H9 (cell line): Measurements from ENCODE around the gene TNFRSF17. TPM values are rescaled to one million over a fixed set of nuclear protein-coding genes. Genes with fewer than 3 reads are reported as not detected.

Experiments
- DNase-seq: peaks from one replicate; pipeline ENCODE4 v3.0.0-alpha.2; 2017
- H2AFZ ChIP-seq: one replicate; pipeline ENCODE4 v1.6.1; 2013; ENCODE audit warnings: mild to moderate bottlenecking, low read length, control low read depth, moderate library complexity
- H2AK5ac ChIP-seq: 2 replicates; pipeline ENCODE4 v1.6.1; 2013; ENCODE audit warnings: low read length, control low read depth, mixed read lengths; ENCODE audit not compliant: insufficient read length
- H2BK120ac ChIP-seq: one replicate; pipeline ENCODE4 v1.6.1; 2013; ENCODE audit warnings: low read depth, mild to moderate bottlenecking, low read length, control low read depth, inconsistent platforms; ENCODE audit not compliant: poor library complexity, severe bottlenecking
- H2BK12ac ChIP-seq: 2 replicates; pipeline ENCODE4 v1.6.1; 2013; ENCODE audit warnings: low read length, control low read depth, mixed read lengths, low read depth; ENCODE audit not compliant: insufficient read length
- H2BK15ac ChIP-seq: 2 replicates; pipeline ENCODE4 v1.6.1; 2013; ENCODE audit warnings: low read depth, low read length, control low read depth
- H2BK20ac ChIP-seq: one replicate; pipeline ENCODE4 v1.6.1; 2013; ENCODE audit warnings: low read depth, mild to moderate bottlenecking, low read length, control low read depth, inconsistent platforms; ENCODE audit not compliant: poor library complexity, severe bottlenecking
- H2BK5ac ChIP-seq: 2 replicates; pipeline ENCODE4 v1.6.1; 2013; ENCODE audit warnings: low read length, control low read depth, mixed read lengths; ENCODE audit not compliant: insufficient read length
- H3K14ac ChIP-seq: 2 replicates; pipeline ENCODE4 v1.6.1; 2013; ENCODE audit warnings: low read length, control low read depth; ENCODE audit not compliant: insufficient read depth
- H3K18ac ChIP-seq: 2 replicates; pipeline ENCODE4 v1.6.1; 2013; ENCODE audit warnings: low read depth, mild to moderate bottlenecking, mixed read lengths, low read length, control low read depth; ENCODE audit not compliant: insufficient read length
- H3K23ac ChIP-seq: 2 replicates; pipeline ENCODE4 v1.6.1; 2013; ENCODE audit warnings: low read length, control low read depth, mixed read lengths, low read depth; ENCODE audit not compliant: insufficient read length
- H3K23me2 ChIP-seq: 2 replicates; pipeline ENCODE4 v1.6.1; 2013; ENCODE audit warnings: low read depth, mild to moderate bottlenecking, mixed read lengths, low read length, control low read depth; ENCODE audit not compliant: insufficient read length, poor library complexity, severe bottlenecking
- H3K27ac ChIP-seq: 2 replicates; pipeline ENCODE4 v1.5.1; 2013; ENCODE audit warnings: low read length, control low read depth, mixed read lengths, low read depth; ENCODE audit not compliant: insufficient read length
- H3K27me3 ChIP-seq: 2 replicates; pipeline ENCODE4 v1.6.1; 2013; ENCODE audit warnings: low read length, control low read depth, inconsistent platforms; ENCODE audit not compliant: insufficient read depth
- H3K4ac ChIP-seq: 2 replicates; pipeline ENCODE4 v1.6.1; 2013; ENCODE audit warnings: low read depth, mild to moderate bottlenecking, control low read depth, inconsistent platforms, low read length, moderate library complexity
- H3K4me1 ChIP-seq: 2 replicates; pipeline ENCODE4 v1.6.1; 2013; ENCODE audit warnings: low read length, control low read depth, inconsistent platforms; ENCODE audit not compliant: insufficient read depth
- H3K4me2 ChIP-seq: 2 replicates; pipeline ENCODE4 v1.6.1; 2013; ENCODE audit warnings: low read length, control low read depth, mixed read lengths; ENCODE audit not compliant: insufficient read length, insufficient read depth
- H3K56ac ChIP-seq: 2 replicates; pipeline ENCODE4 v1.6.1; 2013; ENCODE audit warnings: low read depth, mild to moderate bottlenecking, mixed read lengths, low read length, control low read depth; ENCODE audit not compliant: insufficient read length
- H3K79me1 ChIP-seq: 2 replicates; pipeline ENCODE4 v1.6.1; 2013; ENCODE audit warnings: low read depth, mild to moderate bottlenecking, moderate library complexity, low read length, control low read depth, inconsistent platforms; ENCODE audit not compliant: insufficient read depth, poor library complexity, severe bottlenecking
- H3K79me2 ChIP-seq: 2 replicates; pipeline ENCODE4 v1.6.1; 2013; ENCODE audit warnings: low read length, control low read depth, inconsistent platforms; ENCODE audit not compliant: insufficient read depth
- H3K9ac ChIP-seq: 2 replicates; pipeline ENCODE4 v1.6.1; 2013; ENCODE audit warnings: low read length, control low read depth, mixed read lengths; ENCODE audit not compliant: insufficient read length; ENCODE audit errors: extremely low read depth
- H3K9me3 ChIP-seq: one replicate; pipeline ENCODE4 v1.6.1; 2013; ENCODE audit warnings: low read depth, low read length, inconsistent platforms; ENCODE audit not compliant: control insufficient read depth
- H3T11ph ChIP-seq: one replicate; pipeline ENCODE4 v1.6.1; 2013; ENCODE audit warnings: mild to moderate bottlenecking, low read length, control low read depth, inconsistent platforms
- H4K20me1 ChIP-seq: one replicate; pipeline ENCODE4 v1.6.1; 2013; ENCODE audit not compliant: control insufficient read depth, insufficient read length, insufficient read depth
- H4K5ac ChIP-seq: 2 replicates; pipeline ENCODE4 v1.6.1; 2013; ENCODE audit warnings: low read depth, mild to moderate bottlenecking, mixed read lengths, low read length, control low read depth; ENCODE audit not compliant: insufficient read length
- H4K8ac ChIP-seq: replicated peaks from 2 replicates; pipeline ENCODE4 v1.6.1; 2013; ENCODE audit warnings: low read length, control low read depth, mixed read lengths, low read depth; ENCODE audit not compliant: insufficient read length
- H4K91ac ChIP-seq: 2 replicates; pipeline ENCODE4 v1.6.1; 2013; ENCODE audit warnings: low read depth, mild to moderate bottlenecking, moderate library complexity, mixed read lengths, low read length, control low read depth; ENCODE audit not compliant: insufficient read length
- H3K27ac Mint-ChIP-seq, 3 experiments: 2 replicates in 2 of 3; 3 replicates in 1 of 3; pipeline ENCODE4 v1.8.0; 2020 to 2021; ENCODE audit warnings: mixed read lengths in 3 of 3, mild to moderate bottlenecking in 1 of 3, moderate library complexity in 1 of 3
- H3K27me3 Mint-ChIP-seq: 2 replicates; pipeline ENCODE4 v1.8.0; 2021; ENCODE audit warnings: low read depth, mild to moderate bottlenecking, moderate library complexity, mixed read lengths
- H3K36me3 Mint-ChIP-seq, 3 experiments: 2 replicates in 2 of 3; 3 replicates in 1 of 3; pipeline ENCODE4 v1.8.0; 2020 to 2021; ENCODE audit warnings: low read depth in 3 of 3, mixed read lengths in 3 of 3; ENCODE audit not compliant: insufficient read depth in 1 of 3
- H3K4me1 Mint-ChIP-seq, 2 experiments: 2 replicates each; pipeline ENCODE4 v1.8.0; 2020; ENCODE audit warnings: mixed read lengths in 2 of 2
- H3K4me3 Mint-ChIP-seq, 2 experiments: 2 replicates in 1 of 2; 3 replicates in 1 of 2; pipeline ENCODE4 v1.8.0; 2020 to 2021; ENCODE audit warnings: mild to moderate bottlenecking in 2 of 2, mixed read lengths in 2 of 2, moderate library complexity in 1 of 2
- H3K9me3 Mint-ChIP-seq, 2 experiments: 2 replicates in 1 of 2; 3 replicates in 1 of 2; pipeline ENCODE4 v1.8.0; 2020; ENCODE audit warnings: mild to moderate bottlenecking in 2 of 2, mixed read lengths in 2 of 2, moderate library complexity in 1 of 2
- WGBS: extraction: QIAGEN DNeasy Blood & Tissue Kit; methylation state at CpG from one replicate; pipeline ENCODE4 v1.1.7; 2013; ENCODE audit warnings: missing lambda C conversion rate, low lambda C conversion rate, mixed read lengths; ENCODE audit not compliant: insufficient read length; ENCODE audit errors: extremely low coverage; 5-methylcytosine and 5-hydroxymethylcytosine counted together
- total RNA-seq: library from RNA; stranded (reverse); gene quantifications from 2 replicates; pipeline ENCODE4 v1.2.1, GENCODE V29; 2021
- TF ChIP-seq, protein P1 (sequence below): fragments of 200-600 bp; sonication (generic); conservative IDR thresholded peaks from 3 replicates; pipeline ENCODE4 v1.8.0; 2021; ENCODE audit warnings: antibody characterized with exemption, mild to moderate bottlenecking

Gene TNFRSF17
- total RNA-seq, 1 experiment from 2014 or later, result not detected

DNA sequence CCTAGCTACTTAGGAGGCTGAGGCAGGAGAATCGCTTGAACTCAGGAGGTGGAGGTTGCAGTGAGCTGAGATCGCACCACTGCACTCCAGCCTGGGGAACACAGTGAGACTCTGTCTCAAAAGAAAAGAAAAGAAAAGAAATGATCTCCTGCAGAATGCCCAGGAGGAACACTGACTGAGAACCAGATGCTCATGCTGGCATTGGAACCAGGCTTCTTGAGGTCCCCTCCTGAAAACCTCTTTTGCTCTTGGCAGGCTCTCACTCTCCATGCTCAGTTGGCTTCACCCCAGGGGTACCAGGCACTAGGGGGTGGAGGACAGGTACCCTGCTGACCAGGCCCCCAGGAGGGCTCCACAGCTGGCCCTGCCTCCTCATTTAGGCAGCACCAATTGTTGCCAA, 8.5 kb upstream of the TNFRSF17 start:
- TF ChIP-seq, protein P1, sequence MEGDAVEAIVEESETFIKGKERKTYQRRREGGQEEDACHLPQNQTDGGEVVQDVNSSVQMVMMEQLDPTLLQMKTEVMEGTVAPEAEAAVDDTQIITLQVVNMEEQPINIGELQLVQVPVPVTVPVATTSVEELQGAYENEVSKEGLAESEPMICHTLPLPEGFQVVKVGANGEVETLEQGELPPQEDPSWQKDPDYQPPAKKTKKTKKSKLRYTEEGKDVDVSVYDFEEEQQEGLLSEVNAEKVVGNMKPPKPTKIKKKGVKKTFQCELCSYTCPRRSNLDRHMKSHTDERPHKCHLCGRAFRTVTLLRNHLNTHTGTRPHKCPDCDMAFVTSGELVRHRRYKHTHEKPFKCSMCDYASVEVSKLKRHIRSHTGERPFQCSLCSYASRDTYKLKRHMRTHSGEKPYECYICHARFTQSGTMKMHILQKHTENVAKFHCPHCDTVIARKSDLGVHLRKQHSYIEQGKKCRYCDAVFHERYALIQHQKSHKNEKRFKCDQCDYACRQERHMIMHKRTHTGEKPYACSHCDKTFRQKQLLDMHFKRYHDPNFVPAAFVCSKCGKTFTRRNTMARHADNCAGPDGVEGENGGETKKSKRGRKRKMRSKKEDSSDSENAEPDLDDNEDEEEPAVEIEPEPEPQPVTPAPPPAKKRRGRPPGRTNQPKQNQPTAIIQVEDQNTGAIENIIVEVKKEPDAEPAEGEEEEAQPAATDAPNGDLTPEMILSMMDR, result no peak
- no peaks in the 10 kb centered on the region for H3K9me3 ChIP-seq
- no peak overlapping the region for H3T11ph ChIP-seq
- no peak overlapping the region for H4K8ac ChIP-seq
- no peak overlapping the region for H3K14ac ChIP-seq
- Mint-ChIP-seq H3K4me1 (no peaks in the 10 kb centered on the region), H3K9me3 (no peaks in the 10 kb centered on the region), H3K36me3 (no peaks in the 10 kb centered on the region), H3K27me3 (no peaks in the 10 kb centered on the region; the same call in 1 of the 2 replicates), H3K27ac (no peak overlapping the region), H3K4me3 (no peak overlapping the region)
- no peak overlapping the region for H2BK5ac ChIP-seq
- H2AK5ac ChIP-seq, result no peak overlapping the region
- H3K27ac ChIP-seq, result no peak overlapping the region
- H2BK20ac ChIP-seq, result no peak overlapping the region
- H4K91ac ChIP-seq, result no peak overlapping the region
- no peak overlapping the region for H4K5ac ChIP-seq
- H3K9ac ChIP-seq, result no peak overlapping the region
- no peak overlapping the region for H2AFZ ChIP-seq
- H2BK12ac ChIP-seq, result no peak overlapping the region
- no peaks in the 10 kb centered on the region for H3K79me2 ChIP-seq
- H2BK120ac ChIP-seq, result no peak overlapping the region
- no peak overlapping the region for H3K4ac ChIP-seq
- H3K23me2 ChIP-seq, result no peaks in the 10 kb centered on the region
- no peak overlapping the region for H2BK15ac ChIP-seq
- no peaks in the 10 kb centered on the region for H3K4me1 ChIP-seq
- H3K27me3 ChIP-seq, result no peaks in the 10 kb centered on the region
- no peak for DNase-seq
- WGBS, result no CpG with 5 or more reads among the region's 2 CpGs
- H3K56ac ChIP-seq, result no peak overlapping the region
- no peaks in the 10 kb centered on the region for H4K20me1 ChIP-seq
- no peak overlapping the region for H3K23ac ChIP-seq
- no peak overlapping the region for H3K18ac ChIP-seq
- H3K4me2 ChIP-seq, result no peak overlapping the region
- no peaks in the 10 kb centered on the region for H3K79me1 ChIP-seq
